GM20431 (cell line): ENCODE data around the gene TANGO2.

Experiments used
- in situ Hi-C: fragments of 300-500 bp; cut with MseI, MboI; formaldehyde crosslinking; loops from one replicate; pipeline ENCODE4 v1.15.0; 2020; ENCODE audit warnings: low sequenced_read_pairs; ENCODE audit not compliant: unreplicated experiment

TANGO2 gene

GRCh38 chr22:20038574-20038973 is 17.7 kb downstream of the TANGO2 start:
- in situ Hi-C loops = no loop called here

GRCh38 chr22:20039683-20040325 is 18.9 kb downstream of the TANGO2 start:
- in situ Hi-C loops = no loop called here

DNA sequence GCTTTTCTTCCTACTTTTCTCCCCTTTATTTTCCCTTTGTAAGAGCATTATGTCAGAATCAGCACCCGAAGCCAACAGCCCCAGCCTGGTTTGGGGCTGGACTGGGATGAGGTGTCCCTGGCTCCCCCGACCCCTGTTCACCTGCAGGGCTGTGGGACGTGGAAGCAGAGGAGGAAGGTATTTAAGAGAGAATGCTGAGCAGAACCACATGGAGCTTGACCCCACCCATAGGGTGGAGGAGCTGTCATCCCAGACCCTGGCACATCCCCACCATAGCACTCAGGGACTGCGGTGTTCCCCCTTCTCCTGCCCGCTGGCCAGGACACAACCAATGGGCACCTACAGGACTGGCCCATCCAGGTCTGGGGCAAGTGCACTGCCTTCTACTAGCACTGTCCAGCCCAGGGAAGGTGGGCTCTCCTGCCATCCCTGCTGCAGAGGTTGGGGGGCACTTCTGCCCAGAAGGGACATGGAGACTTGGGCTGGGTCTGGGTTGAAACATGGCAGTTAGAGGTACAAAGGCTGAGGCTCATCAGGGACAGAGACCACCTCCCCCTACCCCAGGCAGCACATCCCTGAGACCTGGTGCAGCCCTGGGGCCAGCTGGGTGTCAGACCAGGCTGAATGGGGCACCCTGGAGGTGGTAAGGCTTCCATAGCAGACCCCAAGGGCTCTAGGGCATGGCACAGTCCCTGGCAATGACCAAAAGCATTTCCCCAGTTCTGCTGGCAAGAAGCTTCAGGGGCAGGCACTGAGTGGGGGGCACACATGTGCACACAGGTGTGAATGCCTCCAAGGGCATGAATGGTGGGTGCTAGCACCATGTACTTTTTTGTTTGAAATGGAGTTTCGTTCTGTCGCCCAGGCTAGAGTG is 19.7 kb downstream of the TANGO2 start:
- in situ Hi-C loops = no loop called here

GRCh38 chr22:20043057-20043996 is 22.4 kb downstream of the TANGO2 start:
- in situ Hi-C loops = no loop called here

- in situ Hi-C loops = no loop called here
These were observed 23.1 kb downstream of the TANGO2 start for GRCh38 chr22:20043997-20044342.

DNA sequence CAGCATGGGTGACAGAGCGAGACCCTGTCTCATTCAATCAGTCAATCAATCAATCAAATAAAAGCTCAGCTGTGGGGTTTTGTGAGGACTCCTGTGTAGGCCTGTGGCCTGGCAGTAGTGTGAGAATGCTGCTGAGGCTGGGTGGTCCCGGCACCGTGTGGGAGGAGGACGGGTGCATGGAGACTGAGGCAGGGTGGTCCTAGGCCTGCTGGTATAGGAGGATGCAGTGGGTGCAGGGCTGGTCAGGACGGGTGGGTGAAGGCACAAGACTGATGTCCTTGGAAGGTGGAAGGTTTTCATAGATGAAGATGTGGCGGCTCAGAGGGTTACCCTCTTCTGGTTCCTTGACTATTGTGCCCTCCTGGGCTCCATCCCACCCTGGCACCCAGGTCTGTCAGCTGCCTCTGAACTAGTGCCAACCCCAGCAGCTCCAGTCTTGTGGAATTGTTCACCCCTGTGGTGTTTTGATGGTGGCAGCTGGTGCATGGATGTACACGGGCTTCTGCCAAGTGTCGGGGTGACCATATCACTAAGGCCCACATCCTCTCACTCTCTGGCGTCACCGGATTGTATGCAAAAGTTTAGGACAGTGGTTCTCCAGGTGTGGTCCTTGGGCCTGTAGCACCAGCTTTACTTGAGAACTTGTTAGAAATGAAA is 23.7 kb downstream of the TANGO2 start:
- in situ Hi-C loops = no loop called here

GRCh38 chr22:20046730-20047129 is 25.8 kb downstream of the TANGO2 start:
- in situ Hi-C loops = no loop called here

DNA sequence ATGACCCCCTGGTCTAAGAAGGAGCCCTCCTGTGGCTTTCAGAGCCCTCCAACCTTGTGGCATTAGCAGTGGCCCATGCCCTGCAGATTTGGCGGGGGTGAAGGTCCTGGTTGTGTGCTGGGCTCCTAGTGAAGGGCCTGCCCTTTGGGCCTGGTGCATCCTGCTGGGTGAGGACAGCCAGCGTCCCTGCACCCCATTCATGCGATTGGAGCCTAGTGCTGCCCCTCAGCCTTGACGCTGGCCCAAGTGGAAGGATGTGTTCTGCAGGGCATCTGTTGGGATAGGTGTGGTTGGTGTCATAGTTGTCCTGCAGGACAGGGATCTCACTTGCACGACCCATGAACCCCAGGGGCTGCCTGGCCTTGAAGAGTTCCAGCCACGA is 31.0 kb downstream of the TANGO2 start:
- in situ Hi-C loops = no loop called here

GRCh38 chr22:20052309-20053259 is 31.7 kb downstream of the TANGO2 start:
- in situ Hi-C loops = no loop called here

- in situ Hi-C loops = no loop called here
These were observed 32.6 kb downstream of the TANGO2 start for GRCh38 chr22:20053407-20054033.

- in situ Hi-C loops = no loop called here
These were observed 33.1 kb downstream of the TANGO2 start for GRCh38 chr22:20054034-20054427.

GRCh38 chr22:20054485-20054884 is 33.6 kb downstream of the TANGO2 start:
- in situ Hi-C loops = no loop called here

- in situ Hi-C loops = no loop called here
These were observed 34.2 kb downstream of the TANGO2 start for GRCh38 chr22:20055144-20055543.

DNA sequence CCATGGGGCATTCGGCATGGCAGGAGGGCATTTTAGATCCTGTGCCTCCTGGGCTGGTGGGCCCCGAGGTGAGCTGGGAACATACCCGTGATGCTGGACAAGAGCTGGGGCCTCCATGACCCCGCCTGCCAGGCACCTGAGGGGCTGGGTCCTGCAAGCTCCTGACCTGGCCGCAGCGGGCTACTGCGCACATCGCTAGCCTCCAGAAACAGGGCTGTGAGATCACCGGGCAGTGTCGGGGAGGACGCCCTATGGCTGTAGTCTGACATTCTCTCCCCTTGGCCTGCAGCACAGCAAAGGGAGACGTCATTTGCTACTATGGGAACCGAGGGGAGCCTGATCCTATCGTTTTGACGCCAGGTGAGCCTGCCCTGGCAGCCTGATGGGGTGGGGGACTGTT is 34.7 kb downstream of the TANGO2 start:
- in situ Hi-C loops = no loop called here

DNA sequence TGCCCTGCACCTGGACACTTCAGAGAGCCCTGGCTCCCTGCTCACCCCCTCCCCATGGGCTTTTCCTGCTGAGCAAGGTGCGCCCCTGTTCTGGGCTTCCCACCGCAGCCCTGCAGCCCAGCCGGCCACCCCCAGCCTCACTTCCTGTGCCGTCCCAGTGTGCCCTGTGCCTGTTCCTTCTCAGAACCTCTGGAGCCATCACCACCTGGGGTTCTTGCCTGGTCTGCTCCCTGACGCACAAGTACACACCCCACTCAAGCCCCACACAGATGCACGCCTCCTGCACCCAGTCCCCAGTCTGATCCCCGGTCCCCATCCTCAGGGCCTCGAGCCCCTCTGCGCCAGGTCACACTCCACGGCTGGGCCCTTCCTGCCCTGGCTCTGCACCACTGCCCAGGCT is 35.3 kb downstream of the TANGO2 start:
- in situ Hi-C loops = no loop called here

DNA sequence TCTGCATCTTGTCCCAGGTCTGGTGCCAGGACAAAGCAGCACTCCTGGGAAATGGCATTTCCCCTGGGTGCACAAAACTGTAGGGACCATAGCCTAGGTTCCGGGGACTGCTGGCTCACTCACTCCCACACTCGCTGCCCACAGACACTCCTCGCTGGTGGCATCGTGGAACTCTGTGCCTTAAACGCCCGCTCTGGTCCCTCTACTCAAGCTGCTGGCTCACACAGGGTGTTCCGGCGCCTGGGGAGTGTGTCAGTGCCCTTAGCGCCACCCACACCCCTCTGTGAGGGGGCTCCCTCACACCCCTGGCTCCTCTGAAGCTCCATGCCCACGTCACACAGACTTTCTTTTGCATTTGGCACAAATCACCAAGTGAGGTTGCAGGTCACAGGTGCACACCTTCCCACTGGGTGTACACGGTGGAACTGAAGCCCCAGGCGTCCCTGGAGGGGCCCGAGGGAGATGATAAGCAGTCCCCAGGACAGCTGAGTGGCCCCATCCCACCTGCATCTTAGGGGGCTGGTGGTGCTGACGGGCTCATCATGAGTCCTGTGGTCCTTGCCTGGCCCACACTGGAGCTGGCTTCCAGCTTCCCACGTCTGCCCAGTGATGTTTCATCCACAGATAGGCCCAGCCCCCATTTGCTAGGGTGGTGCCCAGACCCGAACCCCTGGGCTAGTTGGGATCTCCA is 35.9 kb downstream of the TANGO2 start:
- in situ Hi-C loops = no loop called here

DNA sequence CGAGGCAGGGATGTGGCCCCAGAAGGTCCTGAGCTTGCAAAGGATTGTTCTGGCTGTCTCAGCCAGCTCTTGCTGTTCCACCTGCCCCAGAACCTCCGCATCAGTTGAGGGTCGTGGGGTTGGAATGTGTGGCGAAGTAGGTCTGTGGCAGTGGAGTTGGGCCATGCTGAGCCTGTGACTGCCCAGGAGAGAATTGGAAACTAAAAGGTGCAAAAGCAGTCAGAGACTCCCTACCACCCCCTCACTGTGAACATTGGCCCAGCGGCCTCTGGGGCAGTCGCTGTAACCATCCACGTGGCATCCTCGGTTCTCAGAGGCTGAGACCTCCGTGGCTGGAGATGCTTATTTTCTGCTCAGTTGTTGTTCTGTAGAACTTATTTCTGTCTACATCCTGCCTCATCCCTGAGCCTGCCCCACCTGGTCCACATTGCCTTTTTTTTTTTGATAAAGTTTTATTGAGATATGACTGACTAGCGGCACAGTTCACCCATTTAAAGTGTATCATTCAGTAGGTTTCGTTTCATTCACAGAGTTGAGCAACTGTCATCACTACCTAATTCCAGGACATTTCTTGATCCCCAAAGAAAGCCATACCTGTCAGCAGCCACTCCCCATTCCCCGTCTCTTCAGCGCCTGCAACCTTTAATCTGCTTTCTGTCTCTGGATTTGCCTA is 36.8 kb downstream of the TANGO2 start:
- in situ Hi-C loops = no loop called here
